Measurements from ENCODE around the gene CARS2.
"Not testable (repeated sequence)": the region's sequence is repeated elsewhere in the genome, so short reads cannot be mapped to it uniquely, and the experiment has no call there.

The CARS2 gene, protein sequence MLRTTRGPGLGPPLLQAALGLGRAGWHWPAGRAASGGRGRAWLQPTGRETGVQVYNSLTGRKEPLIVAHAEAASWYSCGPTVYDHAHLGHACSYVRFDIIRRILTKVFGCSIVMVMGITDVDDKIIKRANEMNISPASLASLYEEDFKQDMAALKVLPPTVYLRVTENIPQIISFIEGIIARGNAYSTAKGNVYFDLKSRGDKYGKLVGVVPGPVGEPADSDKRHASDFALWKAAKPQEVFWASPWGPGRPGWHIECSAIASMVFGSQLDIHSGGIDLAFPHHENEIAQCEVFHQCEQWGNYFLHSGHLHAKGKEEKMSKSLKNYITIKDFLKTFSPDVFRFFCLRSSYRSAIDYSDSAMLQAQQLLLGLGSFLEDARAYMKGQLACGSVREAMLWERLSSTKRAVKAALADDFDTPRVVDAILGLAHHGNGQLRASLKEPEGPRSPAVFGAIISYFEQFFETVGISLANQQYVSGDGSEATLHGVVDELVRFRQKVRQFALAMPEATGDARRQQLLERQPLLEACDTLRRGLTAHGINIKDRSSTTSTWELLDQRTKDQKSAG

DNA sequence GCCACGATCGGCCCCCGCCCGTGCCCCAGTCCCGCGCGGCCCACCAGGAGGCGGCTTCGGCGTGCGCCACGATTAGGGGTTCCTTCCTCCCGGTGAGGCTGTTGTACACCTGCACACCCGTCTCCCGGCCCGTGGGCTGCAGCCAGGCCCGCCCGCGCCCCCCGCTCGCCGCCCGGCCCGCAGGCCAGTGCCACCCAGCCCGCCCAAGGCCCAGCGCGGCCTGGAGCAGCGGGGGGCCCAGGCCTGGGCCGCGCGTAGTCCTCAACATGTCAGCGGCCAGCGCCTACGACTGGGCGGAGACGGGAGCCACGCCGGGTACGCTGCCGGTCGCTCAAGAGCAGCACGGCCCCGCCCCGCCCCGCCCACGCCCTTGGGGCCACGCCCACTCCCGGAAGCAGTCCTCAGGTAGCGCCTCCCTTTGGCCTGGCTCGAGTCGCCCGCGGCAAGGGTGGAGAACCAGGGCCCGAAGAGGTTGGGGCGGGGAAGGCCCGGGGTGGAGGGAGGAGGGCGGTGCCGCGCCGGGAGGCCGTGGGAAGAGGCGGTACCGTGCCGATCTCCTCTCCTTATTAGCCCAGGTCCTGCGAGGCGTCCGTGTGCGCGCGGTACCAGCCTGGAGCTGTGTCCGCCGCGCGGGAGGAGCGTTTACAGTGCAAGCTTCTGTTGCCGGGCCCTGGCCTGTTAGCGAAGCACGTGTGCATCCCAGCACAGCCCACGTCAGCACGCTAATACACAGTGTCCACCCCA lies at the start of gene CARS2:
Gene CARS2, minus strand, starts transcription at position 291 of the 744 bp plus-strand sequence. Its CDS starts 23 bp downstream, at position 268.
- peak; percentile 97 for DNase-seq (ENCODE audit: low spot score)

DNA sequence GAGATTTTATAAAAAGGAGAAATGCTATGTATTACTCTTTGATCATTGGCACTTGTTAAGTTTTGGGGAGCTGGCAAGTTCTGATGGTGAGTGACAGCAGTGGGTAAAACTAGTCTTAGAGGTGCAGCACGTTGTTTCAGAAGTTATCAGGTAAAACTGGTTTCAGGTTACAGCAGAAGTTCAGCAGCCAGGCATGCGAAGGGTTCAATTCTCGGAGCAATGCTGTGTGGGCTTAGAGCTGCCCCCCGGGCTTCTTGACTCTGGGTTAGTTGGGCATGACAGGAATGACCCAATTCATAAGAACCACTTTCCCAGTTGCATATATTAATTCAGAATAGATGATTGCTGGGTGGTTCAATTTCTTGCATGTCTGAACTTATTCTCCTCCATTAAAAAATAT lies 42.4 kb upstream of the CARS2 start:
- DNase-seq (ENCODE audit: low spot score), result no peak

DNA sequence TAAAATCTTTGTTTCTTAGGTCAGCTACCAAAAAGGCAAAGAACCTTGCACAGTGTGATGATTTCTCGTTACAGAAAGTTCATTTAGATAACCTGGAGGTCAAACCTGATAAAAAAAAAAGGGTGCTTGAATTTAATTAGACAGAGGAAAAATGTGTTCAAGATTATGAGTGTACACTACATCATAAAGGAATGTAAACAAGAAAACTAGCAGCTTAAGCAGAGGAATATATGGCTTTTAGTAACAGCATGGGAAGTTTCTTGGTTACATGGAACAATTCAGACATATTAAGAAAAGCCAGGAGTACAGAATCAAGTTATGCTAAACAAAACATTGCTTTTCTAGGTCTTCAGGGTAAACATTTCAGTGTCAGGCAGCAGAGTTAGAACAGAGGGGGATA lies 40.5 kb upstream of the CARS2 start:
- DNase-seq (ENCODE audit: low spot score), result no peak

DNA sequence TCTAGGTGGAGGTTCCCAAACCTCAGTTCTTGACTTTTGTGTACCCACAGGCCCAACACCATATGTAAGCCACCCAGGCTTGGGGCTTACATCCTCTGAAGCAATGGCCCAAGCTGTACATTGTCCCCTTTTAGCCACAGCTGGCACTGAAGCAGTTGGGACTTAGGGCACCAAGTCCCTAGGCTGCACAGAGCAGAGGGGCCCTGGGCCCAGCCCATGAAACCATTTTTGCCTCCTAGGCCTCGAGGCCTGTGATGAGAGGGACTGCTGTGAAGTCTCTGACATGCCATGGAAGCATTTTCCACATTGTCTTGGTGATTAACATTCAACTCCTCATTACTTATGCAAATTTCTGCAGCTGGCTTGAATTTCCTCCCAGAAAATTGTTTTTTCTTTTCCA lies 37.8 kb upstream of the CARS2 start:
- DNase-seq (ENCODE audit: low spot score), result no peak

DNA sequence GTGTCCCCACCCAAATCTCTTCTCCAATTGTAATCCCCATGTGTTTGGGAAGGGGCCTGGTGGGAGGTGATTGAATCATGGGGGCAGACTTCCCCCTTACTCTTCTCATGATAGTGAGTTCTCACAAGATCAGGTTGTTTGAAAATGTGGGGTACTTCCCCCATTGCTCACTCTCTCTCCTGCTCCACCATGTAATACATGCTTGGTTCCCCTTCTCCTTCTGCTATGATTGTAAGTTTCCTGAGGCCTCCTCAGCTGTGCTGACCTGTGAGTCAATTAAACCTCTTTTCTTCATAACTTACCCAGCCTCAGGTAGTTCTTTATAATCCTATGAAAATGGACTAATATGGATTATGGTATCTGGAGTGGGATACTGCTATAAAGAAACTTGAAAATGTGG lies 31.6 kb upstream of the CARS2 start:
- no peak for DNase-seq (ENCODE audit: low spot score)

DNA sequence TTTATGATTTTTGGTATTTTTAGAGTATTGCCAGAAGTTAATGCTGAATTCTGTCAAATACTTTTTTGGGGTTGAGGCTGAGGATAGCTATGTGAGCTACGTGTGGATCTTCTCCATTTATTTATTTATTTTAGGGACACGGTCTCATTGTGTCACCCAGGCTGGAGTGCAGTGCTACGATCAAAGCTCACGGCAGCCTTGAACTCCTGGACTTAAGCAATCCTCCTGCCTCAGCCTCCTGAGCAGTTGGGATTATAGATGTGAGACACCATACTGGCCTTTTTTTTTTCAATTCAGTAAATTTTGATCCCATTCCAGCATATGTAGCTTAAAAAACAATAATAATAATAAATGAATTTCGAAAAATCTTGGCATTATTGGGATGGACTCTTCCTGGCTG lies 28.6 kb upstream of the CARS2 start:
- DNase-seq (ENCODE audit: low spot score), result no peak

DNA sequence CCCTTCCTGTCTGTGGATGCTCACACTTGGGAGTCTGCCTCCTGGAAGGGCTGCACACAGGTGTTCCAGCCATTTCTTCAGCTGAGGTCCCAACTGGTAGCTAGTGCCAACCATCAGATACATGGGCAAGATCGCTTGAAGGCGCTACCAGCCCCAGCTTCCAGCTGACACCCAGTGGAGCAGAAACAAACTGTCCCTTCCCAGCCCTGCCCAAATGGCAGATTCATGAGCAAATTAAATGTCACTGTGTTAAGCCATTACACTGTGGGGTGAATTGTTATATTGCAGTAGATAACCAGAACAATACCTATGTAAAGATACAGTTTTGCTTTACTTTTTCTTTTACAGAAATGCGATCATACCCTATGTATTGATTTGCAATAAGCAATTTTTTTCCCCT lies 25.2 kb upstream of the CARS2 start:
- no peak for DNase-seq (ENCODE audit: low spot score)

DNA sequence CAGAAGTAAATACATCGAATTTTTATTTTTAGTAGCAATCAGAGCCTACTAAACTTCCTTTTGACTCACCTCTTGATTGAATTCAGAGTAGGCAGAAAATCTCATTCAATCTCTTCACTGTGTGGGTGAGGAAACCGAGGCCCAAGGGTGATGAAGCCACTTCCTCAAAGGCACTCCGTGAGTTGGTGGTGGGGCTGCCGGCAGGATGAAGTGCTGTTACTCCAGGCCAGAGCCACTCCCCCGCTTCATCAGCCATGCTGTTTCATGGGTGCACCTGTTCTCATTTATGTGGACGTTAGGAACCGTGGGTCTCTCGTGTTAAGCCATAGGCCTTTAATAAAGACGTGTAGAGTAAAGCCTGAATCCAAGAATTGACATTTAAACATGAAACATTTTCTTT lies 20.8 kb upstream of the CARS2 start:
- no peak for DNase-seq (ENCODE audit: low spot score)

DNA sequence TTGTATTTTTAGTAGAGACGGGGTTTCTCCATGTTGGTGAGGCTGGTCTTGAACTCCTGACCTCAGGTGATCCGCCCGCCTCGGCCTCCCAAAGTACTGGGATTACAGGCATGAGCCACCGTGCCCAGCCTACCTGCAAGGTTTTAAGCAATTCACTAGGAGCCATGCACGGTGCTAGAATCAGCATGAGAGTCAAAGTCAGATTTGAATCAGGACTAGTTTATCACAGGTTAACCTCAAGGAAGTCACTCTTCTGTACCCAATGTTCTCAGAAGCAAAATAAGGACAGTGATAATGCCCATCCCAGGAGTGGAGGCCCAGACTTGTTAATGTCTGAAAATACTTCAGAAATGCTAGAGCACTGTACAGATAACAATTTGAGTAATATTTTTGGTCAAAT lies 20.2 kb upstream of the CARS2 start:
- not testable (repeated sequence) for DNase-seq (ENCODE audit: low spot score)

DNA sequence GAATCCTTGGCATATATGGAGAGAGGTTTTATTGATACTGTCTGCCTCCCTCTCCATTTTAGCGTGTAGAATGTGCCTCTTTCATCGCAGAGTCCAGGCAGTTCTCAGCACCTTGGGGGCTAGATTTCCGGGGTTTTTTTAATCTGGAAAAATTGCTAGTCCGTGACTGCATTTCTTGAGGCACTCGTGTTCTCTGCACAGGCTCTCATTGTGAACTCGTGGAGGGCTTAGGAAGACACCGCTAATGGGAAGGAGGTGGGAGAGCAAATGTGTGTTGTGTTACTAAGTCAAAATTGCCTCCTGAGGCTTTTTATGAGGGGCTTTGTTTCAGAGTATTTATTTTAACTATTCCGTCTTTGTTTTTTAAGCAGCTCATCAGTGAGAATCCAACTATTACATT lies 17.7 kb upstream of the CARS2 start:
- DNase-seq (ENCODE audit: low spot score), result no peak

DNA sequence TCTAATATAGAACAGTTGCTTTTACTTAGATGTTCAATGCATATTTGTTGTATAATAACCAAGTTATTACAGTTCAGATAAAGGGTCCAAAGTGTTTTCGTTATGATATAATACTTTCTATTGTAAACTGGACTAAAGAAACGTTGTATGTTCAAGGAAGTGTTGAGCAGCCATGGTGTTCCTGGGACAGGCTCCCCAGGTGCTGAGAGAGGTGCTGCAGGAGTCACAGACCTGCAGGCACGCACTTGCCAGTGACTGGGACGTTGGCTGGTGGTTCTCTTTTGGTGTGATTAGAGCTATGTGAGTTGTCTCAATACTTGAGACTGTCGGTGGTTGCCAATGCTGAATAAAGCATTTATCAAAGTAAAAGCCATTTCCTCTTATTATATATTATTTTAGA lies 17.1 kb upstream of the CARS2 start:
- DNase-seq (ENCODE audit: low spot score), result no peak

DNA sequence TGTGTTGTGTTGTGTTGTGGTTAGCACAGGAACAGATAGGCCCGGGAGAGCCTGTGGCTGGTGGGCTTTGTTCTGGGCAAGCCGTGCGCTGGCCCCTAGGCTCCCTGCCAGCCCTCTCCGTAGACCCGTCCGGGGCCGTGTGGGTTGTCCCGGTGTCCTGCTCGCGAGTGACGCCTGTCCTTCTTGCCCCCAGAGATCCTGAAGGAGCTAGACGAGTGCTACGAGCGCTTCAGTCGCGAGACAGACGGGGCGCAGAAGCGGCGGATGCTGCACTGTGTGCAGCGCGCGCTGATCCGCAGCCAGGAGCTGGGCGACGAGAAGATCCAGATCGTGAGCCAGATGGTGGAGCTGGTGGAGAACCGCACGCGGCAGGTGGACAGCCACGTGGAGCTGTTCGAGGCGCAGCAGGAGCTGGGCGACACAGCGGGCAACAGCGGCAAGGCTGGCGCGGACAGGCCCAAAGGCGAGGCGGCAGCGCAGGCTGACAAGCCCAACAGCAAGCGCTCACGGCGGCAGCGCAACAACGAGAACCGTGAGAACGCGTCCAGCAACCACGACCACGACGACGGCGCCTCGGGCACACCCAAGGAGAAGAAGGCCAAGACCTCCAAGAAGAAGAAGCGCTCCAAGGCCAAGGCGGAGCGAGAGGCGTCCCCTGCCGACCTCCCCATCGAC lies 13.3 kb upstream of the CARS2 start:
- DNase-seq (ENCODE audit: low spot score), result no peak

DNA sequence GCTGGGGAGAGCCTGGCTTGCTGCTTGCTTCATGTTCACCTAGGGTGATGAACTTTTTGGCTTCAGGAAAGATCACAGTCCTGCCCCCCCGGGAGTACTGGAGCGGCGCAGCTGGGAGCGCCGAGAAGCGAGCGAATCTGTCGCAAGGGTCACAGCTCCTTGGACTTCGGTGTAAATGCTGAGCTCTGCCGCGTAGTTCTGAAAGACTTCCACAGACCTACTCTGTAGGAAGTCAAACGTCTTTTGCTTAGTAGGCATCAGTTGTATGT lies 10.3 kb upstream of the CARS2 start:
- DNase-seq (ENCODE audit: low spot score), result peak; percentile 34

DNA sequence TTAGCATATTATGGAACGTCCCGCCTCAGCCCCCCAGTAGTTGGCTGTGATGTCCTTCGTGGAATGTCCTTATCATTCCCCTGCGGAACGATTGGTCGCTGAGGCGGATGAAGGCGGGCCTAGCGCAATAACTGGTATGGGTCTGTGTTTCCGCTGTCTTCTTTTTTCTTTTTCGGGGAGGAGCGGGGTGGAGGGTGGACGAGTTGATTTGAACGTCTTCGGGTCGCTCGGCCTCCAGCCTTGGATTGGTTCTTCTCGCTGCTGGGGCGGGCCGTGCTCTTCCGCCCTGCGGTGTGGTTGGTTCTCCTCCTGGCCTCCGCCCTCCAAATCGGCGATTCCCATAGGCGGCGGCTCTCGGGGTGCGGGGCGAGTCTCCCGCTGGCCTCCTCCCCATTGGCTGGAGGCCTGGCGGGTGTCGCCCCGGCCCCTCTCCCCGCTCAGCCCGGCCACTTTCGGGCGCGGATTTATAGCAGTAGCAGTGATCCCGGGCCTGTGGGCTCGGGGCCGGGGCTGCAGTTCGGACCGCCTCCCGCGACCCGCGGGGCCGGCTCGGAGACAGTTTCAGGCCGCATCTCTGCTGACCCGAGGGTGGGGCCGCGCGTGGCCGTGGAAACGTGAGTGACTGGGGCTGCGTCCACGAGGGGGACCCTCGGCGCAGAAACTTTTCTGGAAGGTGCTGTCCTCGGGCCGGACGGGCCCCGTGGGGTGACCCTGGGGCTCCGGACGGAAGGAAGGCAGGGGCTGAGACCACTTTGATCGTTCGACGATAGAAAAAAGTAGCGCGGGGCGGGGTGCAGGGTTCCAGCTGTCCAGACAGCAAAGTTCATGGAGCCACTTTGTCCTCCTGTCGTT lies 9.7 kb upstream of the CARS2 start:
- peak; percentile 100 for DNase-seq (ENCODE audit: low spot score)

DNA sequence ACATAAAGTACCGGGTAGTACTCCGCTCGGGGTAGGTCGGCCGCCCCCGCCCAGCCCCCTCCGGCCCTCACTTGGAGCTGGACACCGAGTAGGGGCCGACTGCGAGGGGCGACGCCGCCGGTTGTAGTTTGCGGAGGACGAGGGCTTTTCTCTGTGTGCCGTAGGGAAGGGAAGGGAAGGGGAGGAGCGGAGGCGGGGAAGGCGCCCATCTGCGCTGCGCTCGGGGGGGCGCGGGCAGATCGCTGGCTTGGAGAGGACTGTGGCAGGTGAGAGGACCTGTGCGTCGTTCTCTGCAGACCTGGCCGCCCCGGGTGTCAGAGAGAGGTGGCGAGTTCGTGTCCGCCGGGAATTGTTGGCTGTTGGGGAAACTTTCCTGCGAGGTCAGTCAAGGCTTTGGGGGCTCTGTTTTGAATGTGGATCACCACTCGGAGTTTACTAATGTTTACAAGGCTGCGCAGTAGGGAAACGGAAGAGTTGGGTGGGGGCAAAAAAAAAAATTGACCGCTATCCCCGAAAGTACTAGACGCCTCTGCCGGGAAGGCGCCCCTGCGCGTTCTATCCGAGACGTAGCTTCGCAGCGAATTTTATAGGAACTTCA lies 9.0 kb upstream of the CARS2 start:
- DNase-seq (ENCODE audit: low spot score), result peak; percentile 73

DNA sequence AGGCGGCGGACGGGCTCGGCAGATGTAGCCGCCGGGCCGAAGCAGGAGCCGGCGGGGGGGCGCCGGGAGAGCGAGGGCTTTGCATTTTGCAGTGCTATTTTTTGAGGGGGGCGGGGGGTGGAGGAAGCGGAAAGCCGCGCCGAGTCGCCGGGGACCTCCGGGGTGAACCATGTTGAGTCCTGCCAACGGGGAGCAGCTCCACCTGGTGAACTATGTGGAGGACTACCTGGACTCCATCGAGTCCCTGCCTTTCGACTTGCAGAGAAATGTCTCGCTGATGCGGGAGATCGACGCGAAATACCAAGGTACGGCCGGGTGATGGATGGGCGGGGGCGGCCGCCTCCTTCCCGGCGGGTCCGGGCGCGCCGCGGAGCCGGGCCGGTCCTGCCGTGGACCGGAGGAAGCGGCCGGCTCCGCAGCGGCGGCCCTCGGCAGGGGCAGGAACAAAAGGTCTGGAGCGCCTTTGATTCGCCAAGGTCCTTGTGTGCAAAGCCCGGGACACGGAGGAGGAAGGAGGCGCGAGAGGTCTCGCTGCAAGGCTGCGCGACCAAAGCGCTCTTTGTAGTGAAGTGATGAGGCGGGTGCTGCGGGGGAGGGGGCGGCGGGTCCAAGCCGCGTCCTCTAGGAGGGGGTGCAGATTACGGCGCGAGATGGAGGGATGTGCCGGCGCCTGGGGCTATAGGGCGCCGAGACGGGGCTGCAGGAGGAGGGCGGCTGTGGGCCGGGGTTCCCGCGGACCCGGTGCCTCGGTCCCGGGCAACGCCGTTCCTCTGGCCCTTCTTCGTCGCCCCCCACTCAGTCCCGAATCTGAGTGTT lies 8.3 kb upstream of the CARS2 start:
- peak; percentile 72 for DNase-seq (ENCODE audit: low spot score)

DNA sequence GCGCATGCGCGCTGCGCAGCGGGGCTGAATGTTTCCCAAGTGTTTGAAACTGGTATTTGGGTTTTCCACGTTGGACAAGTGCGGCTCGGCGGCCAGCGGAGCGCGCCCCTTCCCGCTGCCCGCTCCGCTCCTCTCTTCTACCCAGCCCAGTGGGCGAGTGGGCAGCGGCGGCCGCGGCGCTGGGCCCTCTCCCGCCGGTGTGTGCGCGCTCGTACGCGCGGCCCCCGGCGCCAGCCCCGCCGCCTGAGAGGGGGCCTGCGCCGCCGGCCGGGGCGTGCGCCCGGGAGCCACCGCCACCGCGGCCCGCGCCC lies 7.7 kb upstream of the CARS2 start, which contains the start of gene ING1:
Gene ING1, plus strand, starts transcription at position 59 of the 311 bp plus-strand sequence. CDS start 450 bp downstream, outside the sequence.
- DNase-seq (ENCODE audit: low spot score), result no peak

DNA sequence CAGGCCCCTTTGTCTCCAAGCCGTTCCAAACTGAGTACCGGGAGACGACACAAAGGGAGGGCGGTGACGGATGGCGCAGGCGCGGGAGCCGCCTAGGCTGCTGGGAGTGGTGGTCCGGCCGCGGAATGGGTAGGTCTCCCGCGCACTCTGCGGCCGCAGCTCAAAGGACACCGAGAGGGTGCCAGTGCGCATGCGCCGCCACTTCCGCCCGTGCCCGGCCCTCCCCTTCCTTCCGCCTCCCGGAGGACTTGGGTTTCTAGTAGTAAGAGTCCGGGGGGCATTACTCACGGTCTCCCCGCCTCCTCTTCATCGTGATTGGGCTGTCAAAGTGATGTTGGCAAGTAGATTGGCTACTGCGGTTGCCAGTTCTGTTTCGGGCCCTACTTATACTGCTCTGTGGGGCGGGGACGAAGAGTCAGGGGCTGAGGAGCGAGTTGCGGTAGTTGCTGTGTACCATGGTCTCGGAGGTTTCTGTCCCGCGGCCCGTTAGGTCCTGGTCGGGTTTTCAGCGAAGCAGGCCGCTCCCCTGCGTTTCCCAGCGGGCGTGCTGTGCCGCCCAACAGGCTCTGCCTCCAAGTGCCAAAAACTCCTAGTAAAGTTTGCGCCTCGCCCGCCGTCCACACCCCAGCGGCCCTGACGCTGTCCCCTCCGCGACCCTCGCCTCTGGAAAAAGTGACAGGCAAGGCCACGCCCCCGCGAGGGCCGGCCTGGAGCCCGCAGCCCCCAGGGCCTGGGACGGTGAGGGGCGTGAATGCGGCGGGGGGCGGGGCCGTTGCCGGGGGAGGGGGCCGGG lies 7.1 kb upstream of the CARS2 start:
- peak; percentile 99 for DNase-seq (ENCODE audit: low spot score)

DNA sequence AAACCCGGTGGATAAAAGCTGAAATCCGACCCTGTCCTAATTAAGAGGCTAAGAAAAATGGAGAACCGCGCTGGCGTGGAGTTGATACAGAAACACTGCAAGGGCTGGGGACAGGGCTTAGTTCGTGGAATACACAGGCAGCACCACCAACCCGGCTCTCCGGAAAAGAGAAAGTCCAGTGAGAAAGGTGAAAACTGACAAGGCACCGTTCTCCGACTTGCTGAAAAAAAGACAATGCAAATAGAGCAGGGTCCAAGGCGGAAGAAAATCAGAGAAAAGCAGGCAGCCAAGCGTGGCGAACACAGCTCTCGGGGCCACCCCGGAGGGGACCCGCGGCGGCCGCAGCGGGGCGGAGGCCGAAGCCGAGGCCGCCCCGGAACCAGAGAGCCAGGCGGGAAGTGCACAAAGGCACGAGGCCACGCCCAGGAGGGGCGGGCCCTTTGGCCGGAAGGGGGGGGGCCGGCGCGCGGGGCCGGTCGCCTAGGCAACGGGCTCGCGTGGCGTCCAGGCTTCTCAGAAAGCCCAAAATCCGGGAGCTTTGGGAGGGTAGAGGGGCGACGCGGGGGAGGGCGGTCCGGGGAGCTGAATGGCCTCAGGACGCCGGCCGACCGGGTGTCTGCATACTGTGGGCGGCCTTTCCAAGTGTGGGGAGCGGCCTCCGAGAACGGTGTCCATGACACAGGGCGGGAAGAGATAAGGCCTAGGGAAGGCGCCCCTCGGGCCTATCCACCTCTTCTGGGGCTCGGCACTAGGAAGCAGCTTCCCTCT lies 6.3 kb upstream of the CARS2 start:
- DNase-seq (ENCODE audit: low spot score), result peak; percentile 90
